RWPE2 (cell line): ENCODE results near the gene FRMPD3.

Experiments used
- ATAC-seq: fragments of 200-7000 bp; cut with Tn5 transposase; 3 replicates; pipeline ENCODE4 v1.9.1; 2021; ENCODE audit warnings: low read depth
- DNase-seq: peaks from one replicate; pipeline ENCODE4 v3.0.0-alpha.2; 2020; ENCODE audit warnings: low spot score
- H3K27ac ChIP-seq: fragments of 450-650 bp; 2 replicates; pipeline ENCODE4 v1.5.1; 2017; ENCODE audit warnings: mild to moderate bottlenecking; ENCODE audit not compliant: poor library complexity, severe bottlenecking
- H3K27me3 ChIP-seq: fragments of 250-450 bp; sonication (Bioruptor Pico); 2 replicates; pipeline ENCODE4 v1.5.1; 2021; ENCODE audit warnings: mild to moderate bottlenecking, moderate library complexity; ENCODE audit not compliant: insufficient read depth, poor library complexity, severe bottlenecking
- H3K36me3 ChIP-seq: fragments of 250-450 bp; sonication (Bioruptor Pico); 2 replicates; pipeline ENCODE4 v1.5.1; 2020; ENCODE audit warnings: low read depth, mild to moderate bottlenecking, moderate library complexity
- H3K4me1 ChIP-seq: fragments of 250-450 bp; sonication (Bioruptor Pico); 2 replicates; pipeline ENCODE4 v1.5.1; 2021; ENCODE audit warnings: mild to moderate bottlenecking, moderate library complexity; ENCODE audit not compliant: insufficient read depth, poor library complexity, severe bottlenecking
- H3K4me3 ChIP-seq: fragments of 250-450 bp; sonication (Bioruptor Pico); 2 replicates; pipeline ENCODE4 v1.5.1; 2021; ENCODE audit warnings: mild to moderate bottlenecking, moderate library complexity; ENCODE audit not compliant: severe bottlenecking
- H3K9me3 ChIP-seq: fragments of 250-450 bp; sonication (Bioruptor Pico); 2 replicates; pipeline ENCODE4 v1.5.1; 2021; ENCODE audit warnings: mild to moderate bottlenecking, moderate library complexity; ENCODE audit not compliant: severe bottlenecking
- CTCF ChIP-seq: fragments of 450-650 bp; IDR thresholded peaks from one replicate; pipeline ENCODE4 v1.5.1; 2017; ENCODE audit warnings: mild to moderate bottlenecking, moderate library complexity; ENCODE audit not compliant: poor library complexity, severe bottlenecking

FRMPD3 gene

GRCh38 chrX:107493141-107493540, 43.7 kb downstream of the FRMPD3 start:
- DNase-seq (no peak), ATAC-seq (no peak)
- no peak overlapping the region for H3K27ac ChIP-seq
- H3K4me1 ChIP-seq, result no peaks in the 10 kb centered on the region
- H3K4me3 ChIP-seq, result no peak overlapping the region
- H3K9me3 ChIP-seq, result no peaks in the 10 kb centered on the region
- no peaks in the 10 kb centered on the region for H3K36me3 ChIP-seq
- no peaks in the 10 kb centered on the region for H3K27me3 ChIP-seq
- TF ChIP-seq CTCF, result no peak

- Histone ChIP-seq H3K9me3 (no peaks in the 10 kb centered on the region), H3K4me3 (no peak overlapping the region), H3K4me1 (no peaks in the 10 kb centered on the region), H3K36me3 (no peaks in the 10 kb centered on the region), H3K27me3 (no peaks in the 10 kb centered on the region), H3K27ac (no peak overlapping the region)
- ATAC-seq (no peak), DNase-seq (no peak)
- no peak for TF ChIP-seq CTCF
Observed at GRCh38 chrX:107496786-107497185, 47.3 kb downstream of the FRMPD3 start.
